LoVo (cell line): ENCODE measurements around the gene GEMIN5.
"Not testable (repeated sequence)": the region's sequence is repeated elsewhere in the genome, so short reads cannot be mapped to it uniquely, and the experiment has no call there.

ENCODE experiments used
- DNase-seq: peaks from one replicate; pipeline ENCODE4 v3.0.0-alpha.2; 2016; ENCODE audit warnings: low spot score

The GEMIN5 gene

DNA sequence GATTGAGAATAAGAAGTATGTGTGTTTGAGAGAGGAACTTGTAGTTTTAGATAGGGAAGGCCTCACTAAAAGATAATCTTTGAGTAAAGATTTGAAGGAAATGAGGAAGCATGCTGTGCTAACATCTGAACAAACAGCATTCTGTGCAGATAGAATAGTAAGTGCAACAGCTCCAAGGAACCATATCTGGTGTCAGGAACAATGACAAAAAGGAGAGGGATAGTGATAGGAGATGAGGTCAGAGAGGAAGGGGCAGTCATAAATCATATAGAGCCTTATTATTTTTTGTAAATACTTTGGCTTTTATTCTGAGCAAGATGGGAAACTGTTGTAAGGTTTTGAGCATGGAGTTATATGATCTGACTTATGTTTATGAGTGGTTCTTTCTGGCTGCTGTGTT lies 6.7 kb upstream of the GEMIN5 start:
- DNase-seq = no peak

DNA sequence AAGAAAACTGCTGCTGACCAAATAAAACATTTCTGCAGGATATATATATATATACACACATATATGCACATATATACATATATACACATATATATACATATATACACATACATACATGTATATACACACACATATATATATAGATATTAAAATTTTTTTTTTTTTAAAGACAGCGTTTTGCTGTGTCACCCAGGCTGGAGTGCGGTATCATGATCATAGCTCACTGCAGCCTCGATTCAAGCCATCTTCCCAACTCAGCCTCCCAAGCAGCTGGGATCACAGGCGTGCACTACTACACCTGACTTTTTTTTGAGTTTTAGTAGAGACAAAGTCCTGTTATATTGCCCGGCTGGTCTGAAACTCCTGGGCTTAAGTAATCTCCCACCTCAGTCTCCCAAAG lies 5.5 kb upstream of the GEMIN5 start:
- DNase-seq = no peak

DNA sequence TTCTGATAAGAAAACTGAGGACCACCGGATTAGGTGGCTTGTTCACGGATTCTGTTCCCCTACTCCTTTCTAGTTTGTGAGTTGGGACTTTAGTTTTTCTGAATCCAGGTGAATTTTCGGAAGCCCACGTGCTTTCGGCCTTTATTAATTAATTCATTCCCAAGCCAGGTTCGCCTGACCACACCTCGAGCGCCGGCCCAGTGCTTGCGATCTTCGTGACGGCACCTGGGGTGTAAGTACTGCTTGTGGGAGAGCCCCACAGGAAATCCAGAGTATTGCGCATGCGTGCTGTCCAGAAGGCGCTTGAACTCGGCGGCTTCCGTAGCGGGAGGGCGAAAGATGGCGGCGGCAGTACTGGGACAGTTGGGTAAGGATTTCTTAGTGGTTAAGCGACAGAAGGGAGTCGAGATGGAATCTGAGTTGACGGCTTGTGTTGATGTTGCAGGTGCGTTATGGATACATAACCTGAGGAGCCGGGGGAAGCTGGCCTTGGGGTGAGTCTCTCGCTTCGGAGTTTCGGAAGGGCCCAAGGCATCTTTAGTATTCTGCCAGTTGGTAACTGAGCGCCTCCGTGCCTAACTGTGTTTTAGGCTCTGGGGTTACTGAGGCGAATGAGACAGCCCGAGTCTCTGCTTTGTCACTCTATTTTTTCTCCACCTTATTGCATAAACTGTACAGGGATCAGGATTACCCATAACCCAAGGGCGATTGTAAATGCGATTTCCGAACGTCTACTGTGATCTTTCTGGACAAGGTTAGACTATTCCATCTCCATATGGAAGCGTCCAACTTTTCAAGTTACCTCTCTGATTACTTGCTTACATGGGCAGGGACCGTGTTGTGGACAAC lies 3.0 kb upstream of the GEMIN5 start, which contains the start of gene MRPL22:
Gene MRPL22, plus strand, starts transcription at position 302 of the 849 bp plus-strand sequence. Its CDS starts 38 bp downstream, at position 340.
- DNase-seq = peak; percentile 99

DNA sequence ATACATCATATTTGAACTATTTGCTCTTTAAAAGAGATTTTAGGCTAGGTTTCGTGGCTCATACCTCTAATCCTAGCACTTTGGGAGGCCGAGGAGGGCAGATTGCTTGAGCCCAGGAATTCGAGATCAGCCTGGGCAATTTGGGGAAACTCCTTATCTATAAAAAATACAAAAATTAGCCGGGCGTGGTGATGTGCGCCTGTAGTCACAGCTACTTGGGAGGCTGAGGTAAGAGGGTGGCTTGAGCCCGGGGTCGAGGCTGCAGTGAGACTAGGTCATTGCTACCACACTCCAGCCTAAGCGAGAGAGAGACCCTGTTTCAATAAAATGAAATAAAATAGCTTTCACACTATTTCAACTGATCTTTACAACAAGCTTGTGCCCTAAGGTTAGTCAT lies 2.4 kb upstream of the GEMIN5 start:
- no peak for DNase-seq

DNA sequence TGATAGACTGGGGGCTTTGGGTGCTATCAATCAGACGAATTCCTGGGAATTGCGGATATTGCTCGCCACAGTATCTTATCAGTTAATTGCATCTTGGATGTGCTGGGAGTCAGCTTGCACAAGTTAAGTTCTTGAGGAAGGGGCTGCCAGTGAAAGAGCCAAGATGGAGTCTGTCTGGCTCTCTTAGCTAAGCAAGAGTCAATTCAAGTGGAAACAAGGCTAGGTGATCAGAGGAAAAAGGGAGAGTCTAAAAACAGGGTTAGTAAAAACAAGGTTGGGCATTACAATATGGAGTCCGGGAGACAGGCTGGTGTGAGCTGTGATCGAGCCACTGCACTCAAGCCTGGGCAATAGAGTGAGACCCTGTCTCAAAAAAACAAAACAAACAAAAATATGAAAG lies 1.4 kb upstream of the GEMIN5 start:
- not testable (repeated sequence) for DNase-seq

DNA sequence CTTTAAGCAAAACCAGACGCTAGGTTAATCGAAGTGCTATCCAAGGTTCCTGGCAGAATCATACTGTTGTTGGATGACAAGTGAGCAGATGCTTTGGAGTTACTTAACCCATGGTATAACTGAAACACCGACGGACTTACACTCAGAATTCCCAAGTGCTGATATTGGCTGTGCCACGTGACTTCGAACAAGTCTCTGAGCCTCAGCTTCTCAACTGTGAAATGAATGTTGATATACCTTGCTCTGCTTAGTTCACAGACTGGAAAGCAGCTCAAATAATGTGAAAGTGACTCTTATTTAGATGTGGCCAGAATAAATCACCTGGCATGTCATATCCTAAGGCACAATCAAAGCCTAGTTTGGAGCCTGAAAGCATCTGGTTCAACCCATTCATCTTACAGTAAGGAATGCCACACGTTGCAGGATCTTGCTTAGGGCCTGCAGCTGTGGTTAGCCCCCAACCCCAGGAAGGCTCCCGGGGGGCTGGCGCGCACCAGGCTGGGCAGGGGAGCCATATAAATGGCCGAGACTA lies 759 bp downstream of the GEMIN5 start:
- DNase-seq = peak; percentile 20

DNA sequence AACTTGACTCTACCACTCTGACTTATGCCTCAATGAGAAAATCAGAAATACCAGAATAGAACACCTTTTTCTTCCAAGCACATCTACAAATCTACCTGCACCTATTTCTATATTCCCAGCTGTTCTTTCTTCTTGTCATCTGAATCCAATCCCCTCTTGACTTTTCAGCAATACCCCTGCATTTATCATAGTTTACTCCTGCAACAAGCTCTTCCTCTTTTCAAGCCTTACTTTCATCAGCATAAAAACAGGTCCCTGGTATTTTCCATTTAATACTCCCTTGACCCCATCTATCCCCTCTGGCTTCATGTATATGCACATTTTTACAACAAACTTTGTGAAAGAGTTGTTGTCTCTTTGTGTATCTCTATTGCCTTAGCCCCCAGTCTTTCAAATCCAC lies 3.1 kb downstream of the GEMIN5 start:
- DNase-seq = no peak

DNA sequence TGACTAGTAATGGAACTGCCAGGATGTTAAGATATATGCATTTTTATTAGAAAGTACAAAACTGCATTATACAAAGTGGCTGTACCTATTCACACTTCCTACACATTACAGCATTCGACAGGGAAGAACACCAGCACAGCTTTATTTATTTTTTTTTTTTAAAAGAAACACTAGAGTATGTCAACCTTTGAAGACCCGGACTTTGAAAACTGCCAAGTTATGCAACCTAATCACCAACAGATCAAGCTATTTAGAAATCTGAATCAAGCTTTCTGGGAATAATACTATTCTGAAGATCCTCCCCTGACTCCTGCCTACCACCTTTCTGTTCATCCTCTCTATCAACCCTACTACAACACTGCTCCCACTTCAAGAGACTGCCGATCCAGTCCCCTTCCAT lies 4.5 kb downstream of the GEMIN5 start:
- DNase-seq = no peak

DNA sequence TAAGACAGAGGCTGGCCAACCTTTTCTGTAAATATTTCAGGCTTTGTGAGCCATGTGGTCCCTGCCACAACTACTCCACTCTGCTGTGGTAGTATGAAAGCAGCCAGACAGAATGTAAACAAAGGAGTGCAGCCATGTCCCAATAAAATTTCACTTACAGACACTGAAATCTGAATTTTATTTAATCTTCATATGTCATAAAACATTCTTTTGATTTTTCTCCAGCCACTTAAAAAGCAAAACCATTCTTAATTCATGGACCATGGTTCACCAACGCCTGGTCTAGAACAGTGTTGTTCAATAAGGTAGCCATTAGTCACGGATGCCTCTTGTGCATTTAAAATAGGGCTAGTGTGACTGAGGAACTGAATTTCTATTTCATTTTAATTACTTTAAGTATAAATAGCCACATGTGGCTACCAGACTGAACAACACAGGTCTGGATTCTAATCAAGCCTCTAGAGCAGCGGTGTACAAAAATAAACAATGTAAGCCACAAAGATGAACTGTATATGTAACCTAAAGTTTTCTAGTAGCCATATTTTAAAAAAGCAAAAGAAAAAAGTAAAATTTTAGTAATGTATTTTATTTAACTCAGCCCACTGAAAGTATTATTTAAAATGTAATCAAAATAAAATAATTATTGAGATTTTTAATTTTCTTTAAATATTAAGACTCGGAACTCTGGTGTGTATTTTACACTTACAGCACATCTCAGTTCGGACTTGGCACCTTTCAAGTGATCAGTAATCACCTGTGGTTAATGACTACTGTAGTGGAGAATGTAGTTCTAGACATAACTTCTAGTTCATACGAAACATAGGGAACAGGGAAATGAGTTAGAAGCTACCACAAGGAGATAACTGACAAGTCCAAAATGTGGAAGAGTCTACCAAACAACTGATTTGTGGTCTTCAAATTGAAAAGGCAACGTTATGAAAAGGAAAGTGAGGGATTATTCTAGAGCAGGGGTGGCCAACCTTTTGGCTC lies 14.3 kb downstream of the GEMIN5 start:
- no peak for DNase-seq

DNA sequence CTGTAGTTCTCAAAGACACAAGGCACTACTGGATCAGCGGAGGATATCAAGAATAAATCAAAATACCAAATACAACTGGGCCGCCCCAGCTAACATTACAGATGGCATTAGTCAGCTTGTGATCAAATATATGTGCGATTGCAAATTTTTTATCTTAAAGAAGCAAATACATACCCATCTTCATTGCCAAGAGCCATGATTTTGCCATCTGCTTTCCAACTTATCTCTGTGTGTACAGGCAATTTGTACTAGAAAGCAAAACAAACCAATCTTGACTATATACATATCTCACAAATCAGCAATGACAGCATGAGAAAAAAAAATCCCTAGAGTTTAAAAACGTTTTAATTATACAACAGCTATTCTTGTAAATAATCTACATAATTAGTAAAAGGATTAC lies 20.3 kb downstream of the GEMIN5 start:
- no peak for DNase-seq

DNA sequence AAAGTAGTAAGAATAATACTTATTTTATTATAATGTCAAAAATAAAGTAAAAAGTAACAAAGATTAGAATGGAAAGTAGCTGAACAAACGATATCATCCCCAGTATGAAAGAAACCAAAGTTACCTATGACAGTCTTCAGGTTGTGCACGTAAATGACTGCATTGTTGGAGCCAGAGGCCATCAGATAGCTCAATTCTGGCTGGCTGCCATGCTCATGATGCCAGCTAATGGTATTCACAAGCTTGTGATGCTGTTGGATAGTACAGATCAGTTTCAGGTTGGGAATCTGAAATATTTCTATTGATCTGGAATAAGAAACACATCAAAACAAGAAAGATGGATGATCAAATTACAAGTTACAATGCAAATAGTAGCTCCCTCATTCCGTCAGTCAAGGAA lies 21.1 kb downstream of the GEMIN5 start:
- no peak for DNase-seq

DNA sequence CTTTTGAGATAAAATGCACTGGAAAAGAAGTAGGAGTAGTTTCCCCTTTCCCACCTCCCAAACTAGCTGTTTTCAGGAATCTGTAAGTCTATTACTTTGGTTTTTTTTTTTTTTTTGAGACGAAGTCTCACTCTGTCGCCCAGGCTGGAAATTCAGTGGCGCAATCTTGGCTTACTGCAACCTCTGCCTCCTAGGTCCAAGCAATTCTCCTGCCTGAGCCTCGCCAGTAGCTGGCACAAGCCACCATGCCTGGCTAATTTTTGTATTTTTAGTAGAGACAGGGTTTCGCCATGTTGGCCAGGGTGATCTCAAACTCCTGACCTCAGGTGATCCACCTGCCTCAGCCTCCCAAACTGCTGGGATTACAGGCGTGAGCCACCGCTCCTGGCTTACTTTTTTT lies 32.4 kb downstream of the GEMIN5 start:
- not testable (repeated sequence) for DNase-seq

DNA sequence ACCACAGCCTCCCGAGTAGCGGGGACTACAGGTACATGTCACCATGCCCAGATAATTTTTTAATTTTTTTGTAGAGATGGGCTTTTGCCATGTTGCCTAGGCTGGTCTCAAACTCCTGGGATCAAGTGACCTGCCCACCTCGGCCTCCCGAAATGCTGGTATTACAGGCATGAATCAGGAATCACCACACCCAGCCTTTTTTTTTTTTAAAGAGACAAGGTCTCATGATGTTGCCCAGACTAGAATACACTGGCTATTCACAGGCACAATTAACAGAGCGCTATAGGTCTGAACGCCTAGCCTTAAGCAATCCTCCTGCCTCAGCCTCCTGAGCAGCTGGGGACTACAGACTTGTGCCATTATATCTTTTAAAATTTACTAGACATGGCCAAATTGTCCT lies 36.1 kb downstream of the GEMIN5 start:
- no peak for DNase-seq

DNA sequence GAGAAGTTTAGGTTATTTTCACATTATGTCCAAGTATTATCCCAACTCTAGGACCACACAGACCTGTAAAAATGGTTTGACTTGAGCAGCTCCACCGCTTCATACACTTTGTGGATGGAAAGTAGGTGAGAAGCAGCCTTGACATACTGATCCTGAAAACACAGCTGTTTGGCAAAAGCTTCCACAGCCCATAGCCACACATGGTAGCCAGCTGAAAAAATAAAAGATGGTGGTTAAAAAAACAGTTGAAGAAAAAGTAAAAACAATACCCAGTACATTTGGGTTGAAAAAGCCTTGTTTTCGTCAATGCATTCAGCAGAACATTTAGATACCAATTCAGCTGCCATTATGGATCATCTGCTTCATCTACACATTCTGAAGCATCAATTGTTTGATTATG lies 36.7 kb downstream of the GEMIN5 start:
- DNase-seq = no peak

DNA sequence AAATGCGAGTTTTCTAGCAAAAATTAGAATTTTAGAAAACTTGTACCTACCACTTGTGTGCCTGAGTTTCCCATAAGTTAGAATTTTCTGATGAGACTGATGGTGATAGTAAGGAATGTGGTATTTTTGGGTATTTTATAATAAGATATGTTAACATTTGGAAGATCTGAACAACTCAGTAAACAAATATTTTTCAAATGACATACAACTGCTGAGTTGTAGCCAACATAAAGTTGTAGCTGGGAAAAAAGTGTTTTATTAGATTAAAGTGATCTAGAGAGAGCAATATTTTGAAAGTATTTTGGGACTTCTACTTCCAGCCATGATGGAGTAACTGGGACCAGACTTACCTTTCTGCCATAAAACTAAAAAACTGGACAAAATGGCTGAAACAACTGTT lies 37.9 kb downstream of the GEMIN5 start:
- DNase-seq = no peak

DNA sequence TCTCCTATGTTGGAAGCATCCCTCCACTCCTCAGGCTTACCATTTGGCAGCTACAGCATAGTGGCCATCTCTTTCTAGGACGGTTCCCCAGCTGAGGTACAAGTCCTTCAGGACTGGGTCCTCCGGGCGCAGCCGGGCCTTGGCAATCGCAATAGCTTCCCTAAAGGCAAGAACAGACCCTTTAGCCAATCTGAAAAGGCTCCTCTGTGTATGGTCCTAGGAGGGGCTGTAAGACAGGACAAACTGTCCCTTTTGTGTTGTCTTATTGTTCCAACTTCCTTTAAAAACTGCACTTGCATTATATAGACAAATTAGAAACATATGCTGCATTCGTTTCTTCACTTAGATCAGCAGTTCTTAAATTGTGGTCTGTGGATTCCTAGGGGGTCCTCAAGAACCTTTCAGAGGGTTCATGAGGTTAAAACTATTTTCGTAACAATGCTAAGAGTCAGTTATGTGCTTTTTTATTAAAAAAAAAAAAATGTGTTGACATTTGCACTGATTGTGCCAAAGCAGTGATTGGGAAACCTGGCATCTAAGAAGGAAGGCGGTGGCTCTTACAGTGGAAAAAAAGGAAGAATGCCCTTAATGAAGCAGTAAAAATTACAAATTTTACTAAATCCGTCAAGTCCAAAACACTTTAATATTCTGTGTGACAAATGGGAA lies 38.7 kb downstream of the GEMIN5 start:
- DNase-seq = no peak

DNA sequence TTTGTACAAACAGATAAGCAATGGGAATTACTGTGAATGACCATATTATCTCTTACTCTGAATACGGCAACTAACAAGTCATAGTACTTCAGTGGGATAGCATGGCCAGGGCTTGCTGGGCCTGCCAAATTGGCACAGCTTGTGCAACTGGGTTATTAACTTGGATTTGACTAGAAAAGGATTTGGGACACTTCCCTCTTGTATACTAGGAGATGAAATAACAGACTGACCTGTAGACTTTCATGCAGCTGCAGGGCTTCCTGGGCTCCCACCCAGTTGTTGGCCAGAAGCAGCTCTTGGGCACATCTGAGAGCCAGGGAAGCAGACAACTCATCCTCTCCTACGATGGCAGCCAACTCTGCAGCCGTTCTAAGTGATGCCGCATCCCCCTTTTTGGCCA lies 39.8 kb downstream of the GEMIN5 start:
- no peak for DNase-seq

DNA sequence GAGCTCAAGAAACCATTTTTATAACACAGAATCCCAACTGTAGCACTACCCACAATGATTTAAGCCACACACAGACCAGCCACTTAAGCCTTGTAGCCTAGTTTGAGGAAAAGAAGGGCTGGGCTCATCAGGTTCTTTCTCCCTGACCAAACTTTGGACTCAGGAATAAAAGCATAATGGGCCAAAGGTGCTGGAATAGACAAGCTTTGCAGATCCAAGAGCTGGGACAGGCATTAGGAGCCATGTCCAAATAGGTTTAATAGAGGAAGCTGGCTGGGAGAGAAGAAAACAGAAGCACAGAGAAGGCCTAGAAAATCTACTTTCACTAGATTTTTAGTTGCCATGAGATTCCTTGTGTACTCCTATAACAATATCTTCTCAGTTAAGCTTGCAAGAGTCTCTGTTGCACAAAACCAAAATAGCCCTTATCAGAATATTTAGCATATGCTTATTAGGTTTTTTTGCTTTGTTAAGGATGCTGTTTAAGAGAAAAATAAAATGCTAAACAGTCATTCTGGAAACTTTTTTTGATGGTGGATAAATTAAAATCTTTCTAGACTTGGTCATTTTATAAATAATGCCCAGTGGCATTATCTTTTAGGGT lies 41.3 kb downstream of the GEMIN5 start:
- DNase-seq = no peak

DNA sequence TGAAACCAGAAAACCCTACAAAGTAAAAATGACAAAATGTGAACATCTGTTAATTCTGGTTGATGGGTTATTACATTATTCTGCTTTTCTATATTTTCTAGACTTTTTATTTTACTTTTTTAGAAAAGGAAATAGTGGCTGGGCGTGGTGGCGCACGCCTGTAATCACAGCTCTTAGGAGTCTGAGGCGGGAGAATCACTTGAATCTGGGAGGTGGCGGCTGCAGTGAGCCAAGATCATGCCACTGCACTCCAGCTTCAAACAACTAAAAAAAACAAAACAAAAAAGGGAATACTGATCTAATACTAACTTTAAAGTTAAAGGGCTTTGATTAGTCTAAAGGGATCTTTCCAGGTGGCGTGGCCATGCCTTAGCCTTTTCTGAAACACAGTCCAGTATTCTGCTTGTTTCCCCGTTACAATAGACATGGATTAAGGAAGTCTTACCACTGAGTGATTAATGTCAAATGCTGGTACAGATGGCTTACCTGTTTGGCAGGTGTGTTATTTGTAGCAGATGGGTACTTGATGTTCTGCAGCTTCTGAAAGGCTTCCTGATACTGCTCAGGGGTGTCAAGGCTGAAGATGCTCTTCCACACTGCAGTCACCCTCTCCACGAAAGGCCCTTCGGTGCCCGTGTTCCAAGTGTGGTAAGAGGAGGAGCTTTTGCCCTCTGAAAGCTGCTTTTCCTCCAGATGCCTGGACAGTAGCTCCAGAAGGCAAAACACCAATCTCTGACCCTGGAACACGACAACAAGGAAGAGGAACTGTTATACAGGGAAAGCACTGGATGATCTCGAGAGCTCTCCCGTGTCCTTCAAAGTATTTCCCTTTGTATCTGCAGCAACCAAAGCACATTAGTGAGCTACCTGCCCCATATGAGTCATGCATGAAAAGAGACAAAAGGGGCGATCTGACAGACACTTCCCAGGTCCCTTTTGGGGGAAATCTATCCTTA lies 42.1 kb downstream of the GEMIN5 start:
- DNase-seq = no peak

DNA sequence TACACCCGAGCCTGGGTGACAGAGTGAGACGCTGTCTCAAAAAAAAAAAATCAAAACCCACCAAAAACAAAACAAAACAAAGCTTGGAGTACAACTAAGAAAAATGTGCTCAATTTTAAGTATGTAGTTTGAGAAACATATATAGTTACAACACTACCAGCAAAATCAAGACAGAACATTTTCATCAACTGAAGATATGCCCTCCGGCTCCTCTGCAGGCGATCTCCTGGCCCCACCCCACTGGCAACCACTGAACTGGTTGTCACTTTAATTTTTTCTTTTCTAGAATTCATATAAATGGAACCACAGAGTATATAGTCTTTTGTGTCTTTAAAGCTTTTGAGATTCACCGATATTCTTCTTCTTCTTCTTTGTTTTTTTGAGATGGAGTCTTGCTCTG lies 44.6 kb downstream of the GEMIN5 start:
- DNase-seq = no peak

DNA sequence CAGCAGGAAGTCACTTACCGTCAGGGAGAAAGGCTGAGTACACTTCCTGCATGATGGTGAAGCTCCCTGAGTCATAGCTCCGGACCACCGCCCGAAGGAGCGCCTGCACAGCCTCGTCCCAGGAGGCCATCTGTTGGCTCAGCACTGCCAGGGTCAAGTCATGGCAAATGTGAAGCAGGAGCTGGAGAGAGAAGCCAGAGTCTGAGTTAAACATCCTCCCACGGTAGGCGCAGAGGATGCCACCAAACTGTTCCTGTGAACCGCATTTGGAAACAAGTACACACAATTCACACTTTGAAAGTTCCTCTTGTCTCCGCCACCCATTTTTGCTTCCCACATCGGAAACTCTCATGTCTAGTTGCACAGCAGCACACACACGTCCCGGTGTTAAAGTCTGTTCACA lies 45.6 kb downstream of the GEMIN5 start:
- no peak for DNase-seq
